CD4-positive, CD25-positive, alpha-beta regulatory T cell (primary cell): ENCODE measurements around the gene PEX3. TPM values are rescaled to one million over a fixed set of nuclear protein-coding genes. Genes with fewer than 3 reads are reported as not detected.

ENCODE experiments used
- ATAC-seq, 2 donors: fragments of 150-1000 bp; cut with Tn5 transposase; one replicate each; pipeline ENCODE4 v1.10.0; 2021; ENCODE audit warnings: low read depth in 2 of 2, moderate number of reproducible peaks in 2 of 2, moderate library complexity in 1 of 2
- DNase-seq, 3 donors: peaks; one replicate each; pipeline versions ENCODE4 v3.0.0 to v3.0.0-alpha.2; 2012 to 2022; ENCODE audit warnings: mixed read lengths in 1 of 3
- H3K27ac ChIP-seq: one replicate; pipeline ENCODE4 v1.7.0; 2013; ENCODE audit warnings: mild to moderate bottlenecking, low read length; ENCODE audit not compliant: insufficient read depth, poor library complexity, severe bottlenecking
- H3K27me3 ChIP-seq: one replicate; pipeline ENCODE4 v1.7.0; 2013; ENCODE audit warnings: low read length; ENCODE audit not compliant: control insufficient read depth, insufficient read depth
- H3K36me3 ChIP-seq: one replicate; pipeline ENCODE4 v1.7.0; 2013; ENCODE audit warnings: mild to moderate bottlenecking, low read length, moderate library complexity; ENCODE audit not compliant: control insufficient read depth, insufficient read depth
- H3K4me1 ChIP-seq: 2 replicates; pipeline ENCODE4 v1.7.0; 2013; ENCODE audit warnings: mild to moderate bottlenecking, low read length; ENCODE audit not compliant: insufficient read depth, control insufficient read depth, poor library complexity, severe bottlenecking
- H3K4me3 ChIP-seq: one replicate; pipeline ENCODE4 v1.7.0; 2013; ENCODE audit warnings: low read depth, mild to moderate bottlenecking, low read length, moderate library complexity
- H3K9me3 ChIP-seq, 2 experiments: 1 replicate in 1 of 2; 2 replicates in 1 of 2; pipeline ENCODE4 v1.7.0; 2013; ENCODE audit warnings: low read length in 2 of 2, mild to moderate bottlenecking in 1 of 2, moderate library complexity in 1 of 2; ENCODE audit not compliant: control insufficient read depth in 2 of 2
- H3K27ac Mint-ChIP-seq, 3 donors: one replicate each; pipeline ENCODE4 v1.8.0; 2020 to 2022; ENCODE audit warnings: mild to moderate bottlenecking in 3 of 3, mixed read lengths in 3 of 3, moderate library complexity in 2 of 3
- H3K27me3 Mint-ChIP-seq: one replicate; pipeline ENCODE4 v1.8.0; 2022; ENCODE audit warnings: mild to moderate bottlenecking, mixed read lengths
- H3K36me3 Mint-ChIP-seq: one replicate; pipeline ENCODE4 v1.8.0; 2020; ENCODE audit warnings: mixed read lengths
- H3K4me1 Mint-ChIP-seq, 4 donors: one replicate each; pipeline ENCODE4 v1.8.0; 2020 to 2022; ENCODE audit warnings: mixed read lengths in 4 of 4, mild to moderate bottlenecking in 1 of 4
- H3K4me3 Mint-ChIP-seq, 4 donors: one replicate each; pipeline ENCODE4 v1.8.0; 2020 to 2022; ENCODE audit warnings: mild to moderate bottlenecking in 4 of 4, mixed read lengths in 4 of 4, moderate library complexity in 3 of 4
- H3K9me3 Mint-ChIP-seq, 7 donors: one replicate each; pipeline ENCODE4 v1.8.0; 2020 to 2022; ENCODE audit warnings: mixed read lengths in 7 of 7, mild to moderate bottlenecking in 3 of 7, moderate library complexity in 2 of 7
- polyA plus RNA-seq, 4 donors: library from polyadenylated mRNA; unstranded; fragments of 300-500 nt; fragmentation: Illumina TruSeq; gene quantifications; one replicate each; pipeline ENCODE4 v1.2.3, GENCODE V29; 2021
- total RNA-seq: library from RNA; stranded (reverse); gene quantifications from one replicate; pipeline ENCODE4 v1.2.3, GENCODE V29; 2022

PEX3 gene
- total and polyA plus RNA-seq, 5 donors from 2014 or later, result 12.8 to 29.6 (median 24.9) TPM

GRCh38 chr6:143531720-143532499, 81.3 kb downstream of the PEX3 start:
- no peak for ATAC-seq

GRCh38 chr6:143535189-143535614, 84.6 kb downstream of the PEX3 start:
- peaks cover 35% of the 10 kb centered on the region for H3K4me1 ChIP-seq
- no peak overlapping the region for H3K4me3 ChIP-seq
- DNase-seq (no peak), ATAC-seq (no peak)
- Mint-ChIP-seq H3K27me3 (no peaks in the 10 kb centered on the region), H3K9me3 (peaks cover 0 to 1% (median 0%) of the 10 kb centered on the region in 7 donors), H3K4me3 (peak overlapping the region in 2 of 4 donors; percentile 22 to 40), H3K27ac (peak overlapping the region in 2 of 3 donors; percentile 48 to 52), H3K36me3 (no peaks in the 10 kb centered on the region), H3K4me1 (peaks cover 7 to 39% (median 28%) of the 10 kb centered on the region in 4 donors)
- H3K27me3 ChIP-seq, result no peaks in the 10 kb centered on the region
- H3K27ac ChIP-seq, result no peak overlapping the region
- H3K9me3 ChIP-seq, result no peaks in the 10 kb centered on the region
- no peaks in the 10 kb centered on the region for H3K36me3 ChIP-seq

More at GRCh38 chr6:143531720-143532499, 81.3 kb downstream of the PEX3 start:
- no peaks in the 10 kb centered on the region for H3K27me3 Mint-ChIP-seq
- Histone ChIP-seq H3K4me3 (no peak overlapping the region), H3K27me3 (no peaks in the 10 kb centered on the region), H3K9me3 (no peaks in the 10 kb centered on the region), H3K36me3 (no peaks in the 10 kb centered on the region), H3K4me1 (peaks cover 21% of the 10 kb centered on the region), H3K27ac (no peak overlapping the region)
- H3K36me3 Mint-ChIP-seq, result peaks cover 3% of the 10 kb centered on the region
- peaks cover 15 to 27% (median 19%) of the 10 kb centered on the region in 4 donors for H3K4me1 Mint-ChIP-seq
- no peak overlapping the region for H3K27ac Mint-ChIP-seq
- H3K9me3 Mint-ChIP-seq, result peaks cover 0 to 1% (median 0%) of the 10 kb centered on the region in 7 donors
- DNase-seq, result peak in 1 of 3 donors; percentile 47
- H3K4me3 Mint-ChIP-seq, result no peak overlapping the region

GRCh38 chr6:143536461-143536865, 85.9 kb downstream of the PEX3 start:
- Histone ChIP-seq H3K27me3 (no peaks in the 10 kb centered on the region), H3K4me3 (peak overlapping the region; percentile 70), H3K27ac (peak overlapping the region; percentile 62), H3K9me3 (no peaks in the 10 kb centered on the region), H3K4me1 (peaks cover 48% of the 10 kb centered on the region), H3K36me3 (no peaks in the 10 kb centered on the region)
- Mint-ChIP-seq H3K9me3 (peaks cover 0 to 1% (median 0%) of the 10 kb centered on the region in 7 donors), H3K27me3 (no peaks in the 10 kb centered on the region), H3K36me3 (no peaks in the 10 kb centered on the region), H3K4me1 (peaks cover 12 to 48% (median 36%) of the 10 kb centered on the region in 4 donors), H3K27ac (peak overlapping the region; percentile 60 to 96 (median 91)), H3K4me3 (peak overlapping the region; percentile 87 to 95 (median 94))
- ATAC-seq, result peak; percentile 56 to 59
- peak; percentile 32 to 73 (median 47) for DNase-seq

- DNase-seq (peak; percentile 41 to 79 (median 50)), ATAC-seq (peak; percentile 60 to 67)
- Histone ChIP-seq H3K4me1 (peaks cover 54% of the 10 kb centered on the region), H3K4me3 (peak overlapping the region; percentile 91), H3K9me3 (no peaks in the 10 kb centered on the region), H3K27me3 (no peaks in the 10 kb centered on the region), H3K36me3 (no peaks in the 10 kb centered on the region), H3K27ac (peak overlapping the region; percentile 82)
- H3K4me1 Mint-ChIP-seq, result peaks cover 12 to 54% (median 41%) of the 10 kb centered on the region in 4 donors
- peak overlapping the region; percentile 92 to 98 (median 92) for H3K27ac Mint-ChIP-seq
- peak overlapping the region; percentile 79 to 95 (median 92) for H3K4me3 Mint-ChIP-seq
- no peaks in the 10 kb centered on the region for H3K36me3 Mint-ChIP-seq
- H3K27me3 Mint-ChIP-seq, result no peaks in the 10 kb centered on the region
- H3K9me3 Mint-ChIP-seq, result peaks cover 0 to 1% (median 0%) of the 10 kb centered on the region in 7 donors
Observed at GRCh38 chr6:143536866-143537691, 86.5 kb downstream of the PEX3 start.

- Histone ChIP-seq H3K27me3 (no peaks in the 10 kb centered on the region), H3K27ac (peak overlapping the region; percentile 82), H3K36me3 (no peaks in the 10 kb centered on the region), H3K4me3 (peak overlapping the region; percentile 91), H3K9me3 (no peaks in the 10 kb centered on the region), H3K4me1 (peaks cover 67% of the 10 kb centered on the region)
- Mint-ChIP-seq H3K36me3 (no peaks in the 10 kb centered on the region), H3K27ac (peak overlapping the region; percentile 92 to 98 (median 92)), H3K4me3 (peak overlapping the region; percentile 79 to 95 (median 90)), H3K4me1 (peaks cover 24 to 67% (median 53%) of the 10 kb centered on the region in 4 donors), H3K9me3 (peaks cover 0 to 1% (median 0%) of the 10 kb centered on the region in 7 donors), H3K27me3 (no peaks in the 10 kb centered on the region)
- DNase-seq (no peak), ATAC-seq (no peak)
Observed at GRCh38 chr6:143538374-143538773, 87.8 kb downstream of the PEX3 start.

- Mint-ChIP-seq H3K4me1 (peaks cover 24 to 74% (median 59%) of the 10 kb centered on the region in 4 donors), H3K4me3 (peak overlapping the region; percentile 79 to 95 (median 90))
Observed at GRCh38 chr6:143539106-143539505, 88.5 kb downstream of the PEX3 start.

GRCh38 chr6:143539734-143540133, 89.1 kb downstream of the PEX3 start:
- Mint-ChIP-seq H3K4me3 (peak overlapping the region; percentile 79 to 95 (median 90)), H3K27me3 (no peaks in the 10 kb centered on the region), H3K4me1 (peaks cover 28 to 80% (median 64%) of the 10 kb centered on the region in 4 donors), H3K36me3 (no peaks in the 10 kb centered on the region), H3K27ac (peak overlapping the region; percentile 92 to 98 (median 92)), H3K9me3 (peaks cover 0 to 1% (median 0%) of the 10 kb centered on the region in 7 donors)
- DNase-seq (peak in 1 of 3 donors; percentile 24), ATAC-seq (no peak)
- H3K4me3 ChIP-seq, result peak overlapping the region; percentile 91
- H3K9me3 ChIP-seq, result no peaks in the 10 kb centered on the region
- H3K27me3 ChIP-seq, result no peaks in the 10 kb centered on the region
- no peaks in the 10 kb centered on the region for H3K36me3 ChIP-seq
- H3K4me1 ChIP-seq, result peaks cover 81% of the 10 kb centered on the region
- H3K27ac ChIP-seq, result peak overlapping the region; percentile 82

More at GRCh38 chr6:143539106-143539505, 88.5 kb downstream of the PEX3 start:
- H3K4me1 ChIP-seq, result peaks cover 74% of the 10 kb centered on the region
- H3K36me3 ChIP-seq, result no peaks in the 10 kb centered on the region
- Mint-ChIP-seq H3K36me3 (no peaks in the 10 kb centered on the region), H3K27ac (peak overlapping the region; percentile 92 to 98 (median 92)), H3K9me3 (peaks cover 0 to 1% (median 0%) of the 10 kb centered on the region in 7 donors), H3K27me3 (no peaks in the 10 kb centered on the region)
- H3K27me3 ChIP-seq, result no peaks in the 10 kb centered on the region
- peak overlapping the region; percentile 82 for H3K27ac ChIP-seq
- no peaks in the 10 kb centered on the region for H3K9me3 ChIP-seq
- ATAC-seq (no peak), DNase-seq (peak in 2 of 3 donors; percentile 18 to 60)
- peak overlapping the region; percentile 91 for H3K4me3 ChIP-seq
